Activated CD8-positive, alpha-beta memory T cell treated with anti-CD3 and anti-CD28 coated beads for 24 hours (primary cell): Measurements from ENCODE around the gene DDX55.

Experiments used
- DNase-seq: peaks from one replicate; pipeline ENCODE4 v3.0.0-alpha.2; 2020

The DDX55 gene

DNA sequence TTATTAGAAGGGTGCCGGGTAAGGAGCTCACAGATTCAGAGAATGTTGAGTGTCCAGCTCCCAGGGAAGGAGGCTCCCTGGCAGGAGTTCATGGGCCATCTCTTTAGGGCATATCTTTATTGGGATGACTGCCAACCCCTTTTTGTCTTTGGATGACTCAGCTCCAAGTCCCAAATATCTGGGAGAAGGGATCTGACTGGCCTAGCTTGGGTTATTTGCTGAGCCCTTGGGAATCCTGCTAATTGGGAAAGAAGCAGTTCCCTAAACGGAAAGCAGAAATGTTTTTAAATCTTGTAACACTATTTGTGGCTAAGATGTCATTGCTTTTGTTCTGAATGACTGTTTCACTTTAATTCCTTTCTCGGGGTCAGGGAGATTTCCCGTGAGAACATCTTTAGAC lies 12.6 kb downstream of the DDX55 start:
- no peak for DNase-seq

- no peak for DNase-seq
These were observed 15.2 kb downstream of the DDX55 start for GRCh38 chr12:123617144-123617543.

DNA sequence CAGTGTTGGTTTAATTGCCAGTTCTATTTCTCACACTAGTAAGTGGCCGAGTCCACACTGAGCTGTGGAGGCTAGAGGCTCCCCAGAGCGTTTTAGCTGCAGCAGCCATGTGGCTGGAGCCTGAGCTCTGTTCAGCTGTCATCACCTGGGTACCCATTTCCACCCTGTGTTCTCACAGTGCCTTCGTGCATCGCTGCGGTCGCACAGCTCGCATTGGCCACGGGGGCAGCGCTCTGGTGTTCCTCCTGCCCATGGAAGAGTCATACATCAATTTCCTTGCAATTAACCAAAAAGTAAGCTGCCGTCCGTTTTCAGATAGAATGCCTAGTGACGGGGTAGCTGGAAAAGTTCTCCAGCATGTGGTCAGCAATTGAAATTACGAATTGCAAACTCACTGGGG lies 15.7 kb downstream of the DDX55 start:
- DNase-seq, result no peak

- DNase-seq, result no peak
These were observed 19.2 kb downstream of the DDX55 start for GRCh38 chr12:123621101-123621500.

DNA sequence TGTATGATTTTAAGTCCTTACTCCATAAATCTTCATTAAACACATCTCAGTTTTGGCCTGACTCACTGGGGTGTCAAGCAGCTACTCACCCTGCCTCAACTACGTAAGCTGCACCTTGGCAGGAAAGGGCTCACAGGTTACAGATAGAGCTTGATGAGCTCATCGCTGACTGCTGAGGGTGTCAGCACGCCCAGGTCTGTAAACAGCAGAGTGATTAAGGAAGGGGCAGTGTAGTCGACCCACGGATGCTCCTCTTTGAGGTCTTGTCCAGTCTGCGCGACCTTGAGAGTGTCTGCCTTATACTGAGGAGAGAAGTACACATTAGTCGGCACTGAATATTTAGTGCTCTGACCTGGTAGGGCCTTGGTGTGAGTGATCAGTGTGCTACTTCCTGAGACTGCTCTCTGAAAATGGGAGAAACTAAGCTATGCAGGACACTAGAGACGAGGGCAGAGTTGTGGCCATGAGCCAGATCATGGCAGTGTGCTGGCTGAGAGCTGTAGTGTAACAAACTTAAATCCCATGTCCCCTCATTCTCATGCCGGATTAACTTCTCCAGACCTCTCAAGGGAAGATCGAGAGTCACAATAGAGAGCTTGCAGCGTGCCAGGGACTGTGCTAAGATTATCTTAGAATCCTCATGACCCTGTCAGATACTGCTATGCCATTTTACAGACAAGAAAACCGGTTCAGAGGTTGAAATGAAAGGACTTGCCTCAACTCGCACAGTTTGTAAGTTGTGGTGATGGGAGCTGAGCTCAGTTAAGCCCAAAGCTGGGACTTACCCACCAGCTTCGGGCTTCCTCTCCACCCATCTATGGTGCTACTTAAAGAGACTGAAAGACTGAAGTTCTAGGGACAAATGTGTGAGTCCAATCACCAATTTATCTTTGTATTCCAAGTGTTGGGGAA lies 20.0 kb downstream of the DDX55 start:
- DNase-seq, result no peak

- peak; percentile 98 for DNase-seq
These were observed 31.7 kb downstream of the DDX55 start, which contains the start of the genes EIF2B1 and GTF2H3 for GRCh38 chr12:123633379-123634141. Gene EIF2B1, minus strand, starts transcription at chr12:123633686. Its CDS starts 129 bp downstream, at chr12:123633557. Gene GTF2H3, plus strand, starts transcription at chr12:123633829. Its CDS starts 31 bp downstream, at chr12:123633860.

- no peak for DNase-seq
These were observed 32.3 kb downstream of the DDX55 start for GRCh38 chr12:123634142-123634561.

- no peak for DNase-seq
These were observed 42.0 kb downstream of the DDX55 start for GRCh38 chr12:123643911-123644310.

DNA sequence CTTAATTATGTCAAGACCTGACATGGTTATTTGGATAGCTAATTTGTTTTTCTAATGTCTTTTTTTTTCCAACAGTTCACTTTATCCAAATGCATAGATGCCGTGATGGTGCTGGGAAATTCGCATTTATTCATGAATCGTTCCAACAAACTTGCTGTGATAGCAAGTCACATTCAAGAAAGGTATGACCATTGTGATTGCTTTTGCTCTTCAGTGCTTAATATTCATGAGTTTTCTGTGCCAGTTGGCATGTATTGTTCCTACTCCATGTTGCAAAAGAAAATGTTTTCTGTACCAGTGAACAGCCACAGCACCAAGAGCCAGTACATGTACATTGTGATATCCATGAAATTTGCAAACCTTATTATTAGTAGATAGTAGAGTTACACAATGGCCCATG lies 43.5 kb downstream of the DDX55 start:
- no peak for DNase-seq

DNA sequence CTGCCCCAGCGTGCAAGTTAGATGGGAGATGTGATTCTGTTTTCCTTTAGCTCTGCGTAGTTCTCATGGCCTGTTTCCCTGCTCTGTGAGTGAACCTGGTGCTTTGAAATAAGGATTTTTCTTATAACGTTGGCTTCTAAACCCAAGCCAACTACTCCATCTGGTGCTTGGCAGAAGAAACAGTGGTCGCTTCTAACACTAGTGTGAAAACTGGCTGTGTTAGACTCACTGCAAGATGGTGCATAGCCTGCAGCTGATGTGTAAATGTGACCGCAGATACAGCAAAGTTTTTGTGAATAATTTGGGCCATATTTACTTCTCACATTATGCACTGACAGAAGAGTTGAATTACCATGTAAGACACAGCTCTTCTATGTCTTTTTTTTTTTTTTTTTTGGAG lies 44.0 kb downstream of the DDX55 start:
- no peak for DNase-seq

GRCh38 chr12:123648401-123648800 lies 46.5 kb downstream of the DDX55 start:
- no peak for DNase-seq

GRCh38 chr12:123654129-123654701 lies 52.3 kb downstream of the DDX55 start:
- no peak for DNase-seq

DNA sequence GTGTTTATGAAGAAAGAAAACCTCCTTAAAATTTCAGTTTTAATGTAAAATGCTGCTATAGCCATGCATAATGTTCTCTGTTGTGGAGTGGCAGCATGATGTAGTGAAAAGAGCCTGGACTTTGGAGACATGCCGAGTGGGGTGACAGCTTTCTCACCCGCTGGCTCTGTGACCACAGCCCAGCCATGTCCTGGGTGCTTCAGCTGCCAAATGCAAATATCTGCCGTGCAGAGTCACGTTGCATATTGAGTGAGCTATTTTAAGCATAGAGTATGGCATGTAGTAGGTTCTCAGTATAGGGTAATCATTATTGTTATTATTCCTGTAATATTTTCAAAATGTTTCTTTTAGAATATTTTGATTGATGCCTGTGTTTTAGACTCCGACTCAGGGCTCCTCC lies 53.5 kb downstream of the DDX55 start:
- DNase-seq, result no peak

DNA sequence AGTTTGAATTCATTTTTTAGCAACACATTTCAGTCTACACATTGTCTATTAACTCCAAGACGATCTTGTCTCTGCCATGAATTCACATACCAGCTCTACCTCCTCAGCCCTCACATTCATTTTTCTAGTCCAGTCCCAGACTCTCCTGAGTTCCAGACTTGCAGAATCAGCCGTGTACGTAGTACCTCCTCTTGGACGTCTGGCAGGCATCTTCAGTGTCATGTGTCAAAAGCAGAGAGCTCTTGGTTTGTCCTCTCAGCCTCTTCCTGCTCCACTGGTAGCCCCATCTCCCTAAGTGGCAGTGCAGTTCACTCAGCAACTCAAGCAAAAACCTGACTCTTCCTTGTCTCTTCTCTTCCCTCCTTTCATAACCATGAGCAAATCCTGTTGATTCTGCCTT lies 54.5 kb downstream of the DDX55 start:
- DNase-seq, result no peak

DNA sequence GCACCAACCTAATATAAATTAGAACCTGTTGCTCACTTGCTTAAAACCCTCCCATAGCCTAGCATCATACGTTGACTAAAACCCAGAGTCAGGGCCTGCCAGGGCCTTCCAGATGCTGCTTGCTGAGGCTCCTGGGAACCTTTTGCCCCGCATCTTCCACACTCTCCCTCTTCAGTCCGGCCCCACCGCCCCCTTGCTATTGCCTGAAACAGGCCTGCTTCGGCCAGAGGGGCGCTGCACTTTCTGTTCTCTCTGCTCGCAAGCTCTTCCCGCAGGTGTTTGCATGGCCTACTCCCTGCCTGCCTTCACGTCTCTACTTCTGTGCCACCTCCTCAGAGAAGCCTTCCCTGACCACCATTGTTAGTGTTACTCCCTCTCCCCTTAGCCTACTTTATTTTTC lies 55.3 kb downstream of the DDX55 start:
- DNase-seq, result no peak

DNA sequence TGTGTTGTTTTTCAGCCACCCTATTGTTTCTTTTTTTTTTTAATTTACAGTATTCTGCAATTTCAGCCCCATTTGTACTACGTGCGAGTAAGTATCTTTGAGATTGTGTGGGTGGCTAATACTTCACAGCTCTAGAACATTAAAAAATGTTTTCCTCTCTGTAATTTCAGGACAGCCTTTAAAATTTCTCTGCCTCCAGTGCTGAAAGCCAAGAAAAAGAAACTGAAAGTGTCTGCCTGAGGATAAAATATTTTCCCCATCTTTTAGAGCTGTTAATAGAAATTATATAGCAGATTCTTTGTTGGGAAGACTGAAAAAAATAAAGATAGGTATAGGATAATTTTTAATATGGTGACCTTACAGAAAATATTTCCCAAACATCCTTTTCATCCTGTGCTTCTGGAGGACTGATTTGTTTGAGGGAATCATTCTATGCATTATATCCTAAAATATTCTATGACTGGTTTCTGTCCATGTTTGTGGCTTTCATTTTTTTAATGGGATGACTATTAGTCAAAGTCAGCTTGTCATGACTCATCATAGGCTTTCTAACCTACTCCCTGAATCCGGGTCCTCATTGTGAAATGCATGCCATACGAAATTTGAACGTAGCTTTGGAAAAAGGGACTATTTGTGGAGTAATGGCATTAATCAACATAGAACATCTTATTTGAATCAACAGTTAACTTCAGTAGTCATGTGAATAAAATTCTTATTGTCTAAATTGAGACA lies 58.3 kb downstream of the DDX55 start:
- DNase-seq, result no peak

- no peak for DNase-seq
These were observed 65.9 kb downstream of the DDX55 start for GRCh38 chr12:123667771-123668170.
